Measurements from ENCODE around the gene IGF2R.
"Not testable (repeated sequence)": the region's sequence is repeated elsewhere in the genome, so short reads cannot be mapped to it uniquely, and the experiment has no call there.

The IGF2R gene

GRCh38 chr6:159953091-159953601 is 15.7 kb upstream of the IGF2R start:
- no peak for DNase-seq (ENCODE audit: low spot score)

GRCh38 chr6:159955945-159956361 is 12.9 kb upstream of the IGF2R start:
- DNase-seq (ENCODE audit: low spot score), result no peak

- no peak for DNase-seq (ENCODE audit: low spot score)
These were observed 11.7 kb upstream of the IGF2R start for GRCh38 chr6:159957071-159957673.

GRCh38 chr6:159959165-159959975 is 9.5 kb upstream of the IGF2R start:
- no peak for DNase-seq (ENCODE audit: low spot score)

- no peak for DNase-seq (ENCODE audit: low spot score)
These were observed 8.9 kb upstream of the IGF2R start for GRCh38 chr6:159959976-159960384.

GRCh38 chr6:159960485-159960884 is 8.4 kb upstream of the IGF2R start:
- no peak for DNase-seq (ENCODE audit: low spot score)

- no peak for DNase-seq (ENCODE audit: low spot score)
These were observed 7.4 kb upstream of the IGF2R start for GRCh38 chr6:159961528-159961927.

- DNase-seq (ENCODE audit: low spot score), result no peak
These were observed 5.8 kb upstream of the IGF2R start for GRCh38 chr6:159963111-159963510.

GRCh38 chr6:159964046-159964445 is 4.8 kb upstream of the IGF2R start:
- no peak for DNase-seq (ENCODE audit: low spot score)

GRCh38 chr6:159966339-159966738 is 2.5 kb upstream of the IGF2R start:
- no peak for DNase-seq (ENCODE audit: low spot score)

GRCh38 chr6:159966981-159967380 is 1.9 kb upstream of the IGF2R start:
- DNase-seq (ENCODE audit: low spot score), result no peak

GRCh38 chr6:159967621-159968020 is 1.3 kb upstream of the IGF2R start:
- not testable (repeated sequence) for DNase-seq (ENCODE audit: low spot score)

- DNase-seq (ENCODE audit: low spot score), result no peak
These were observed 476 bp downstream of the IGF2R start for GRCh38 chr6:159969204-159969912.

- DNase-seq (ENCODE audit: low spot score), result peak; percentile 72
These were observed 1.0 kb downstream of the IGF2R start for GRCh38 chr6:159969921-159970320.

GRCh38 chr6:159970659-159971063 is 1.8 kb downstream of the IGF2R start:
- DNase-seq (ENCODE audit: low spot score), result no peak

- DNase-seq (ENCODE audit: low spot score), result no peak
These were observed 2.7 kb downstream of the IGF2R start for GRCh38 chr6:159971341-159972178.

- DNase-seq (ENCODE audit: low spot score), result no peak
These were observed 3.8 kb downstream of the IGF2R start for GRCh38 chr6:159972506-159973268.

- DNase-seq (ENCODE audit: low spot score), result no peak
These were observed 4.5 kb downstream of the IGF2R start for GRCh38 chr6:159973406-159973805.

- DNase-seq (ENCODE audit: low spot score), result no peak
These were observed 5.1 kb downstream of the IGF2R start for GRCh38 chr6:159973951-159974350.

GRCh38 chr6:159974932-159975331 is 6.0 kb downstream of the IGF2R start:
- DNase-seq (ENCODE audit: low spot score), result no peak

GRCh38 chr6:159976686-159977254 is 7.9 kb downstream of the IGF2R start:
- no peak for DNase-seq (ENCODE audit: low spot score)
